GM12872 (cell line): Measurements from ENCODE around the gene ATP2A2.

Experiments
- CTCF ChIP-seq: IDR thresholded peaks from 3 replicates; pipeline ENCODE4 v1.5.1; 2011; ENCODE audit warnings: low read depth, mild to moderate bottlenecking, low read length, moderate library complexity; ENCODE audit not compliant: insufficient read depth

ATP2A2 gene

GRCh38 chr12:110280779-110281548, at the start of gene ATP2A2:
ATP2A2 (plus strand) TSS chr12:110281247; CDS start chr12:110281790, 543 bp downstream.
- TF ChIP-seq CTCF, result no peak

- TF ChIP-seq CTCF, result no peak
These were observed 47.7 kb upstream of the ATP2A2 start for GRCh38 chr12:110233212-110233903.

GRCh38 chr12:110234331-110234751, 46.7 kb upstream of the ATP2A2 start:
- no peak for TF ChIP-seq CTCF

GRCh38 chr12:110234755-110235154, 46.3 kb upstream of the ATP2A2 start:
- no peak for TF ChIP-seq CTCF

- TF ChIP-seq CTCF, result no peak
These were observed 45.7 kb upstream of the ATP2A2 start for GRCh38 chr12:110235383-110235782.

GRCh38 chr12:110243227-110243626, 37.8 kb upstream of the ATP2A2 start:
- TF ChIP-seq CTCF, result no peak

GRCh38 chr12:110244372-110244771, 36.7 kb upstream of the ATP2A2 start:
- TF ChIP-seq CTCF, result no peak
